Measurements from ENCODE around the gene STX4. TPM values are rescaled to one million over a fixed set of nuclear protein-coding genes. Genes with fewer than 3 reads are reported as not detected.

The STX4 gene
- total RNA-seq, 1 experiment from 2014 or later: 32.3 TPM

- Mint-ChIP-seq H3K36me3 (ENCODE audit: insufficient read depth in 1 of 3, low read depth in 3 of 3) (peaks cover 2 to 23% (median 15%) of the 10 kb centered on the region in 3 experiments; a peak in 6 of 7 replicates), H3K9me3 (no peaks in the 10 kb centered on the region), H3K27ac (no peak overlapping the region), H3K4me1 (peaks cover 5 to 10% of the 10 kb centered on the region in 2 experiments), H3K27me3 (ENCODE audit: low read depth) (no peaks in the 10 kb centered on the region; the same call in 1 of the 2 replicates), H3K4me3 (no peak overlapping the region)
- no peak overlapping the region for H3K27ac ChIP-seq (ENCODE audit: insufficient read length, low read depth, low read length)
- no peak overlapping the region for H4K8ac ChIP-seq (replicated peaks; ENCODE audit: insufficient read length, low read depth, low read length)
- no peak overlapping the region for H3K23ac ChIP-seq (ENCODE audit: insufficient read length, low read depth, low read length)
- H3K4me2 ChIP-seq (ENCODE audit: insufficient read depth, insufficient read length, low read length): no peak overlapping the region
- H3K79me1 ChIP-seq (ENCODE audit: insufficient read depth, low read depth, low read length, poor library complexity, severe bottlenecking): no peaks in the 10 kb centered on the region
- no peak overlapping the region for H3K4ac ChIP-seq (ENCODE audit: low read depth, low read length)
- no peaks in the 10 kb centered on the region for H3K23me2 ChIP-seq (ENCODE audit: insufficient read length, low read depth, low read length, poor library complexity, severe bottlenecking)
- H4K20me1 ChIP-seq (ENCODE audit: control insufficient read depth, insufficient read depth, insufficient read length): no peaks in the 10 kb centered on the region
- no peaks in the 10 kb centered on the region for H3K4me1 ChIP-seq (ENCODE audit: insufficient read depth, low read length)
- H4K91ac ChIP-seq (ENCODE audit: insufficient read length, low read depth, low read length): no peak overlapping the region
- H3K14ac ChIP-seq (ENCODE audit: insufficient read depth, low read length): no peak overlapping the region
- no peak overlapping the region for H3T11ph ChIP-seq (ENCODE audit: low read length)
- H2AK5ac ChIP-seq (ENCODE audit: insufficient read length, low read length): no peak overlapping the region
- no peak overlapping the region for H3K18ac ChIP-seq (ENCODE audit: insufficient read length, low read depth, low read length)
- no peak overlapping the region for H3K9ac ChIP-seq (ENCODE audit: extremely low read depth, insufficient read length, low read length)
- no peak overlapping the region for H2BK12ac ChIP-seq (ENCODE audit: insufficient read length, low read depth, low read length)
- no peak overlapping the region for H2BK5ac ChIP-seq (ENCODE audit: insufficient read length, low read length)
- H3K27me3 ChIP-seq (ENCODE audit: insufficient read depth, low read length): no peaks in the 10 kb centered on the region
- WGBS (ENCODE audit: extremely low coverage, insufficient read length, low lambda C conversion rate): no CpG with 5 or more reads among the region's 30 CpGs
- no peak overlapping the region for H2BK15ac ChIP-seq (ENCODE audit: low read depth, low read length)
- no peak overlapping the region for H2BK120ac ChIP-seq (ENCODE audit: low read depth, low read length, poor library complexity, severe bottlenecking)
- no peaks in the 10 kb centered on the region for H3K79me2 ChIP-seq (ENCODE audit: insufficient read depth, low read length)
- no peaks in the 10 kb centered on the region for H3K9me3 ChIP-seq (ENCODE audit: control insufficient read depth, low read depth, low read length)
- no peak for TF ChIP-seq CTCF (conservative IDR thresholded peaks at IDR 0.05)
- no peak overlapping the region for H4K5ac ChIP-seq (ENCODE audit: insufficient read length, low read depth, low read length)
- no peak overlapping the region for H2AFZ ChIP-seq (ENCODE audit: low read length)
- H3K56ac ChIP-seq (ENCODE audit: insufficient read length, low read depth, low read length): no peak overlapping the region
- DNase-seq: no peak
- no peak overlapping the region for H2BK20ac ChIP-seq (ENCODE audit: low read depth, low read length, poor library complexity, severe bottlenecking)
Measured at GRCh38 chr16:30987581-30988190, 45.7 kb upstream of the STX4 start.
